WI38 (cell line): ENCODE data around the gene THAP5.

ENCODE experiments used
- H3K4me3 ChIP-seq: 2 replicates; pipeline ENCODE4 v1.5.1; 2011; ENCODE audit warnings: low read depth, mild to moderate bottlenecking, control low read depth, low read length
- CTCF ChIP-seq: IDR thresholded peaks from 2 replicates; pipeline ENCODE4 v1.5.1; 2012; ENCODE audit warnings: low read depth, mild to moderate bottlenecking, control low read depth, low read length

THAP5 gene

GRCh38 chr7:108609643-108610042 lies 40.1 kb upstream of the THAP5 start:
- TF ChIP-seq CTCF = no peak
- no peak overlapping the region for H3K4me3 ChIP-seq

GRCh38 chr7:108605559-108606201 lies 36.2 kb upstream of the THAP5 start:
- TF ChIP-seq CTCF = no peak
- H3K4me3 ChIP-seq = no peak overlapping the region

GRCh38 chr7:108604307-108605077 lies 35.0 kb upstream of the THAP5 start:
- no peak overlapping the region for H3K4me3 ChIP-seq
- no peak for TF ChIP-seq CTCF

GRCh38 chr7:108603656-108604306 lies 34.3 kb upstream of the THAP5 start:
- H3K4me3 ChIP-seq = no peak overlapping the region
- TF ChIP-seq CTCF = no peak

- no peak for TF ChIP-seq CTCF
Measured at GRCh38 chr7:108600399-108600798, 30.9 kb upstream of the THAP5 start.

GRCh38 chr7:108598914-108599580 lies 29.5 kb upstream of the THAP5 start:
- no peak for TF ChIP-seq CTCF
- no peak overlapping the region for H3K4me3 ChIP-seq

More at GRCh38 chr7:108600399-108600798, 30.9 kb upstream of the THAP5 start:
- no peak overlapping the region for H3K4me3 ChIP-seq
